Breast epithelium (tissue), 3 donors: Measurements from ENCODE around the gene ROR2.

Experiments
- POLR2A ChIP-seq: fragments of 450-650 bp; IDR thresholded peaks from one replicate; pipeline ENCODE4 v1.6.1; 2016; ENCODE audit warnings: antibody characterized with exemption, mild to moderate bottlenecking, moderate library complexity
- TF ChIP-seq, protein P1 (sequence below), 3 donors: fragments of 450-650 bp; IDR thresholded peaks; one replicate each; pipeline ENCODE4 v1.5.1; 2016 to 2017; ENCODE audit warnings: antibody characterized with exemption in 3 of 3, mild to moderate bottlenecking in 3 of 3, moderate library complexity in 3 of 3

DNA sequence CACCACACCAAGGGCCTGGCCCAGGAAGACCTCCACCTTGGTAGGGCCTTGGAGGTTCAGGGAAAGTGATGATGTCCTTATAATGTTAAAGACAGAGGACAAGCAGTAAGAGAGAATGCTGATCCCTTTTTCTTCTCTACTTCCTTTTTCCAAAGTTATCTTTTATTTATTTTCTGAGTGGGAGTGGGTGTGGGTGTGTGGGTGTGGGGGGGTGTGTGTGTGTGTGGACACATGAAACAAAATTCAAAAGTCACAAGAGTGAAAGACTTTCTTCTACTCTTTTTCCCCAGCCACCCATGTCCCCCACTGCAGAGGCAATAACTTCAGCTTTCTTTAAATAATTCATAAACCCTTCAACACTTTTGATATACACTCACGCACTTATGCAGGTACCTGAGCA is 70.8 kb downstream of the ROR2 start:
- no peak for TF ChIP-seq POLR2A
- TF ChIP-seq, protein P1, sequence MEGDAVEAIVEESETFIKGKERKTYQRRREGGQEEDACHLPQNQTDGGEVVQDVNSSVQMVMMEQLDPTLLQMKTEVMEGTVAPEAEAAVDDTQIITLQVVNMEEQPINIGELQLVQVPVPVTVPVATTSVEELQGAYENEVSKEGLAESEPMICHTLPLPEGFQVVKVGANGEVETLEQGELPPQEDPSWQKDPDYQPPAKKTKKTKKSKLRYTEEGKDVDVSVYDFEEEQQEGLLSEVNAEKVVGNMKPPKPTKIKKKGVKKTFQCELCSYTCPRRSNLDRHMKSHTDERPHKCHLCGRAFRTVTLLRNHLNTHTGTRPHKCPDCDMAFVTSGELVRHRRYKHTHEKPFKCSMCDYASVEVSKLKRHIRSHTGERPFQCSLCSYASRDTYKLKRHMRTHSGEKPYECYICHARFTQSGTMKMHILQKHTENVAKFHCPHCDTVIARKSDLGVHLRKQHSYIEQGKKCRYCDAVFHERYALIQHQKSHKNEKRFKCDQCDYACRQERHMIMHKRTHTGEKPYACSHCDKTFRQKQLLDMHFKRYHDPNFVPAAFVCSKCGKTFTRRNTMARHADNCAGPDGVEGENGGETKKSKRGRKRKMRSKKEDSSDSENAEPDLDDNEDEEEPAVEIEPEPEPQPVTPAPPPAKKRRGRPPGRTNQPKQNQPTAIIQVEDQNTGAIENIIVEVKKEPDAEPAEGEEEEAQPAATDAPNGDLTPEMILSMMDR (IDR thresholded peaks at IDR 0.05), result no peak
